GM12874 (cell line): ENCODE measurements around the gene IL36B.

ENCODE experiments used
- TF ChIP-seq, protein P1 (sequence below): IDR thresholded peaks from 2 replicates; pipeline ENCODE4 v1.5.1; 2011; ENCODE audit warnings: low read depth, mild to moderate bottlenecking, control low read depth, low read length, moderate library complexity; ENCODE audit not compliant: insufficient read depth

Gene IL36B

DNA sequence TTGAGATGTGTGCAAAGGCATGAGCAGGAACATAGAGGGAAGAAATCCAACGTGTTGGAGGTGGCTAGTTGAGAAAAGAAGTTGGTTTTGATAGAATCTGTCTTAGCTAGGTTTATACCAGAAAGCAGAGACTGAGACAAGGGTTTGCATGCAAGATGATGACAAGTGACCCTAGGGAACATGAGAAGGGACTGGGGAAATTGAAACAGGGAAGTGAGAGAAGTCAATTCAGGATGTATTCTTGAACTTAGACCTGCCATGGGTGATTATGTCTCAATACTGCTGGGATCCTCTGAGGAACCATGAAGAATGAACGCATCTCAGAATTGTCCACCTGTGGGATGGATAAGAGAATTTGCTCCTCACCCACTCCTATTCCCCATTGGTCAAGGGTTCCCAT lies 26.9 kb downstream of the IL36B start:
- TF ChIP-seq, protein P1, sequence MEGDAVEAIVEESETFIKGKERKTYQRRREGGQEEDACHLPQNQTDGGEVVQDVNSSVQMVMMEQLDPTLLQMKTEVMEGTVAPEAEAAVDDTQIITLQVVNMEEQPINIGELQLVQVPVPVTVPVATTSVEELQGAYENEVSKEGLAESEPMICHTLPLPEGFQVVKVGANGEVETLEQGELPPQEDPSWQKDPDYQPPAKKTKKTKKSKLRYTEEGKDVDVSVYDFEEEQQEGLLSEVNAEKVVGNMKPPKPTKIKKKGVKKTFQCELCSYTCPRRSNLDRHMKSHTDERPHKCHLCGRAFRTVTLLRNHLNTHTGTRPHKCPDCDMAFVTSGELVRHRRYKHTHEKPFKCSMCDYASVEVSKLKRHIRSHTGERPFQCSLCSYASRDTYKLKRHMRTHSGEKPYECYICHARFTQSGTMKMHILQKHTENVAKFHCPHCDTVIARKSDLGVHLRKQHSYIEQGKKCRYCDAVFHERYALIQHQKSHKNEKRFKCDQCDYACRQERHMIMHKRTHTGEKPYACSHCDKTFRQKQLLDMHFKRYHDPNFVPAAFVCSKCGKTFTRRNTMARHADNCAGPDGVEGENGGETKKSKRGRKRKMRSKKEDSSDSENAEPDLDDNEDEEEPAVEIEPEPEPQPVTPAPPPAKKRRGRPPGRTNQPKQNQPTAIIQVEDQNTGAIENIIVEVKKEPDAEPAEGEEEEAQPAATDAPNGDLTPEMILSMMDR, result no peak

DNA sequence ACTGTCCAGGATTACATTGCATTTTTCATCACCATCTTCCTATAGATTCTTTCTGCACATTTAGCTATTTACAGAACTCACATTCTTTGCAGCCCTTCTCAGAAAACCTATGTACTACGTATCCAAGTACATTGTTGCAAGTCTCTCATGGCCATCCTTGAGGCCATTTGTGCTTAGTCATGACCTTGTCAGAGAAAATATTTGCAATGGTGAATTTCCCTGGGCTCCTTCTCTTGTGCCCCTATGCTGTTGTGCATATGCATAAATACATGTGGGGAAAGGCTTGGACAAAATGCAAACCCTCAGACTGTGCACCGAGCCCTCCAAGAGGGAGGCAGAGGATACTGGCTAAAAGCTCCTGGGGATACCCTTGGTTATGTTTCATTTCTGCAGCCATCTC lies 27.9 kb downstream of the IL36B start:
- TF ChIP-seq, protein P1, result no peak

DNA sequence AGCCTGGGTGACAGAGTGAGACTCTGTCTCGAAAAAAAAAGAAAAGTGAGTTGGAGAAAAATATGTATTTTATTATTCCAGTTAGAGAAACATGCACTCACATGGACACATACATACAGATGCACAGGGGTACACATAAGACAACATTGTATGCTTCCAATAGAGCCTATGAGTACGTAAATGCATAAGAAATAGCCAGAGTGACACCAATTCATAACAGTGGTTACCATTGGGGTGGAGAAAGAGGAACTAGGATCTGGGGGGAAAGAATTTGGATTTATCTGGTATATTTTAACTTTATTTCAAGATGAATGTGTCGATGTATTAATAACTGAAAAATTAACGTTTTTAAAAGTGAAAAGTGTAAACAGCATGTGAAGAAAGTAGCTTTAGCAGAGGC lies 31.4 kb downstream of the IL36B start:
- TF ChIP-seq, protein P1, result no peak

DNA sequence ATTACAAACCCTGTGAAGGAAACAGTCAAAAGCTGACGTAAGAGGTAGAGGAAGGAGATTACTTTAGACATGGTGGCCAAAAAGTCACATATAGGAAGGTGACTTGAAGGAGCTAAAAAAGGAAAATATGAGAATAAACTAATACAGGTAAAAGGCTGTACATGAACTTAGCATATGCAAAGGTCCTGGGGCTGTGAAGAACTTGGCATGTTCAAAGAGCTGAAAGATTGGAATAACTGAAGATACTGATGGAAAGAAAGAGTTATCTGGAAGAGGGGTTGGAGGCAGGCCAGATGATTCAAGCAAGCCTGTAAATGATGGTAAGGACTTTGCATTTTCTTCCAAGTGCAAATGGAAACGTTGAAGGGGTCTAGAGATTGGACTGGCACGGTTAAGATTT lies 34.2 kb downstream of the IL36B start:
- TF ChIP-seq, protein P1, result no peak

DNA sequence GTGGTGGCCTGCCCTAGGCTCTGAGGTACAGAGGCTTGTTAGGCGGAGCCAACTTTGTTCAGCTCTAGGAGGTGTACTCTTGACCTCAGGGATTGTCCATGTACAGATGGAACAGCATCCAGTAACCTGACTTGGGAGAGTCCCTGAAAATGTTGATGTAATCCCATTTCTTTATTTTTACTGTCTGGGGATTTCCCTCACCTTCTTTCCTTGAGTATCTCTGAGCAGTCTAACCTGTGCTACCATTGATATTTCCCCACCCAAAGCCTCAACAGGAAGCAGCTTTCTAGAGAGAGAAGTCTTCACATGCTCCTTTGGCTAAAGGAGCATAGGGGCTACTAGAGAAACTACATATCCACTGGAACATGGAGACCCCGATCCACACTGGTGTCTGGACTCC lies 37.0 kb downstream of the IL36B start:
- TF ChIP-seq, protein P1, result no peak

DNA sequence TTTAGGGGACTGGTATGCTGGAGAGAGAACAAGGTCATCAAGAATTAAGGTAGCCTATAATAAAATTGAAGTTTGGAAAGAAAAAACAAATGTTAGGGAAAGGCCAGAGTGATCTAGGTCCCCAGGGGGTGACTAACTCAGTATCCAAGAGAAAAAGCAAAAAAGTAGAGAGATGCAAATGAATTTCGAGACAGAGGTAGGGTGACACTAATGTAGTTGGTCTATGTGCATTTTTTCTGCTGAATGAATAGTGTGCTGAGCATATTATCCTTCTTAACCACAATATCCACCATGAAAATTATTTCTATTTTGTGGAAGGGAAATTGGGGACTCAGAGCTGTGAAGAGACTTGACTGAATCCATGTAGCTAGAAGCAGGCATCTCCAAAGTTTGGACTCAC lies 37.6 kb downstream of the IL36B start:
- TF ChIP-seq, protein P1, result no peak

DNA sequence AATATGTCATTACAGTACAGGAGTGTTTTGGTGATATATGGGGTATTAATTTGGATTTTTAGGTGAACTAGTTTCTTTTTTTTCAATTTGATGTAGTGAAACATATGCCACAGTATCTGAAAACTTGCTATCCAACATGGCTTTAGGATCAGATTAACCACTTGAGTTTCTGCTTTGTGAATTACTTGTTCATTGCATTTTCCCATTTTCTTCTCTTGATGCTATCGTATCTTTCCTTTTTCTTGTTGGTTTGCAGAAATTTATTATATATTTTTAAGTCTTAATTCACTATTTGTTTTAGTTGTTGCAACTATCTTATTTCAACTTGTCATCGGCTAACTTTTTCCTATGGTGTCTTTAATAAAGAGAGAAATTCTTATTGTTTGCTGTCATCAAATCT lies 38.6 kb downstream of the IL36B start:
- TF ChIP-seq, protein P1, result no peak

DNA sequence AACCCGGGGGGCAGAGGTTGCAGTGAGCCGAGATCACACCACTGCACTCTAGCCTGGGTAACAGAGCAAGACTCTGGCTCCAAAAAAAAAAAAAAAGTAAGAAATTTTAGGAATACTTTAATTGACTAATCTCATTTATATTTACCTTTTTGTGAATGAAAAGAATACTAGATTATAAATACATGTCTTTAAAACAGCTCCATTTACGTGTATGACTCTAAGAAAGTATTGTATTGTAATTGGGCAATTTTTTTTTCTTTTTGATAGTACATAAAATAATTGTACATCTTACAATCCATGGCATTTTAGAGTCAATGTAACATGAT lies 39.4 kb downstream of the IL36B start:
- TF ChIP-seq, protein P1, result no peak
